ENCODE data around the gene CDH23.

The CDH23 gene

DNA sequence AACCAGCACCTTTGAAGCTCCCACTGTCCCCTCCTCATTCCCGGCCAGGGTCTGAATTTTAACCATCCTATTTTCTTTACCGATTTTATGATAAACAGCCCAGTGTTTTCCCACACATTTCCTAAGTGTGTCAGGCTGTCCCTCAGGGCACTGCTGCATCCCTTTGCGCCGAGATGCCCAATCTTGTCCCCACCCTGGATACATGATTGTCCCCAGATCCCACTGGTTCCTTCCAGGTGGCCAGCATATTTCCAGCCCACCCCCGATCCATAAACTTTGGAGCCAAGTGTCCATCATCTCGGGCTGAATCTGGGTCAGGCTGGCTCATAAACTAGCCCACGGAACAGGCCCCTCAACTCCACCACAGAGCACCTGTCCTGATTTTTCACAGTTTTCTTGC, 137.2 kb downstream of the CDH23 start:
- TF ChIP-seq FOXP2 (optimal IDR thresholded peaks at IDR 0.05; ENCODE audit: borderline replicate concordance, extremely low read depth, extremely low read length, insufficient read depth), result no peak
- TF ChIP-seq SIN3A (IDR thresholded peaks at IDR 0.05; ENCODE audit: borderline replicate concordance, insufficient read depth, low read length), result no peak
- no peak for TF ChIP-seq TAF1 (IDR thresholded peaks at IDR 0.05; ENCODE audit: borderline replicate concordance, insufficient read depth, low read length)
- TF ChIP-seq, protein P1, sequence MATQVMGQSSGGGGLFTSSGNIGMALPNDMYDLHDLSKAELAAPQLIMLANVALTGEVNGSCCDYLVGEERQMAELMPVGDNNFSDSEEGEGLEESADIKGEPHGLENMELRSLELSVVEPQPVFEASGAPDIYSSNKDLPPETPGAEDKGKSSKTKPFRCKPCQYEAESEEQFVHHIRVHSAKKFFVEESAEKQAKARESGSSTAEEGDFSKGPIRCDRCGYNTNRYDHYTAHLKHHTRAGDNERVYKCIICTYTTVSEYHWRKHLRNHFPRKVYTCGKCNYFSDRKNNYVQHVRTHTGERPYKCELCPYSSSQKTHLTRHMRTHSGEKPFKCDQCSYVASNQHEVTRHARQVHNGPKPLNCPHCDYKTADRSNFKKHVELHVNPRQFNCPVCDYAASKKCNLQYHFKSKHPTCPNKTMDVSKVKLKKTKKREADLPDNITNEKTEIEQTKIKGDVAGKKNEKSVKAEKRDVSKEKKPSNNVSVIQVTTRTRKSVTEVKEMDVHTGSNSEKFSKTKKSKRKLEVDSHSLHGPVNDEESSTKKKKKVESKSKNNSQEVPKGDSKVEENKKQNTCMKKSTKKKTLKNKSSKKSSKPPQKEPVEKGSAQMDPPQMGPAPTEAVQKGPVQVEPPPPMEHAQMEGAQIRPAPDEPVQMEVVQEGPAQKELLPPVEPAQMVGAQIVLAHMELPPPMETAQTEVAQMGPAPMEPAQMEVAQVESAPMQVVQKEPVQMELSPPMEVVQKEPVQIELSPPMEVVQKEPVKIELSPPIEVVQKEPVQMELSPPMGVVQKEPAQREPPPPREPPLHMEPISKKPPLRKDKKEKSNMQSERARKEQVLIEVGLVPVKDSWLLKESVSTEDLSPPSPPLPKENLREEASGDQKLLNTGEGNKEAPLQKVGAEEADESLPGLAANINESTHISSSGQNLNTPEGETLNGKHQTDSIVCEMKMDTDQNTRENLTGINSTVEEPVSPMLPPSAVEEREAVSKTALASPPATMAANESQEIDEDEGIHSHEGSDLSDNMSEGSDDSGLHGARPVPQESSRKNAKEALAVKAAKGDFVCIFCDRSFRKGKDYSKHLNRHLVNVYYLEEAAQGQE (IDR thresholded peaks at IDR 0.05; ENCODE audit: insufficient read depth in 1 of 2, low read depth in 2 of 2, low read length in 2 of 2), result no peak
- TF ChIP-seq POLR2AphosphoS5 (IDR thresholded peaks at IDR 0.05; ENCODE audit: low read depth, low read length), result no peak

DNA sequence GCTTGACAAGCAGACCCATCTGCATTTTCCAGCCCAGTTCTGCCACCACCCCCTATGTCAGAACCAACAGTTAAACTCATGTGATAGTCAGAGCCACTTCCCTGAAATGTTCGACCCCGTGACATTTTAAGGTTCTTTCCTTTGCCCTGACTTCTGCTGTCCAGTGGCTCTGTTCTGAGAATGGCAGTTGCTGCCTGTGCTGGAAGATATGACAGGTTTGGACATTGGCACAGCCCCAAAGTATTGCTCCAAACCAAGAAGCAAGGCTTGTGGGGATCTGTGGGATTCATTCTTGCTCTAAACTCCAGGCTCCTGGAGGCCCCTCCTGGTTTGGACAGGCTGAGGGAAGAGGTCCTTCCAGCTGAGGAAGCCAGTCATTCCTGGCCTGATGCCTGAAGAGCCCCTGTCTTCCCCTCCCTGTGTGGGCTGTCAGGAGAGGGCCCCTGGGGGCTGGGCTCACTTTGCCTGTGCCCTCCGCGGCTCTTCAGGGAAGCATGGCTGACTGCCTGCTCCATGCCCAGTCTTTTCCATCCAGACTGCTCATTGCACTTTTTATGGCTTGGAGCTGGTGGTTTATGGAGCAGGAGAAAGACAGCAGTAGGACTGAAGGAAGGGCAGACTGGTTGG, 138.0 kb downstream of the CDH23 start:
- TF ChIP-seq SIN3A (IDR thresholded peaks at IDR 0.05; ENCODE audit: borderline replicate concordance, insufficient read depth, low read length) (no peak), TAF1 (IDR thresholded peaks at IDR 0.05; ENCODE audit: borderline replicate concordance, insufficient read depth, low read length) (no peak), FOXP2 (optimal IDR thresholded peaks at IDR 0.05; ENCODE audit: borderline replicate concordance, extremely low read depth, extremely low read length, insufficient read depth) (no peak), POLR2AphosphoS5 (IDR thresholded peaks at IDR 0.05; ENCODE audit: low read depth, low read length) (no peak)
- TF ChIP-seq, protein P1 (IDR thresholded peaks at IDR 0.05; ENCODE audit: insufficient read depth in 1 of 2, low read depth in 2 of 2, low read length in 2 of 2), result no peak

DNA sequence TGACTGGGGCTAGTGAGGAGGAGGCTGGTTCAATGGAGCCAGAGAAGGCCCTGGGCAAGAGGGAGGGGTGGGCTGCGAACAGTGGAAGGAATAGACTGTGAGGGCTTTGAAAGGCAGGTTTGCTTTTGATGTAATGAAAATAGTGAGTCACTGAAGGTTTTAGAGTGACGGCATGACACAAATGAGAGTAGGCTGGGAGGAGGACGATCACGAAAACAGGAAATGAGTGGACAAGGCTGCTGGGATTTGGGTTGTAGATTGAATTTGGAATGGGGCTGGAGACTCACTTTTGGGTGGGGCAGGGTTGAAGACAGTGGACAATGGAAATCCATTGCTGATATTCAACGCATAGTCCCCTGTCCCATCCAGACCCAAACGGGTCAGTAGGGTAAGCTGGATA, 139.6 kb downstream of the CDH23 start:
- TF ChIP-seq, protein P1 (IDR thresholded peaks at IDR 0.05; ENCODE audit: insufficient read depth in 1 of 2, low read depth in 2 of 2, low read length in 2 of 2), result no peak
- TF ChIP-seq TAF1 (IDR thresholded peaks at IDR 0.05; ENCODE audit: borderline replicate concordance, insufficient read depth, low read length), result no peak
- TF ChIP-seq FOXP2 (optimal IDR thresholded peaks at IDR 0.05; ENCODE audit: borderline replicate concordance, extremely low read depth, extremely low read length, insufficient read depth), result no peak
- no peak for TF ChIP-seq POLR2AphosphoS5 (IDR thresholded peaks at IDR 0.05; ENCODE audit: low read depth, low read length)
- no peak for TF ChIP-seq SIN3A (IDR thresholded peaks at IDR 0.05; ENCODE audit: borderline replicate concordance, insufficient read depth, low read length)

DNA sequence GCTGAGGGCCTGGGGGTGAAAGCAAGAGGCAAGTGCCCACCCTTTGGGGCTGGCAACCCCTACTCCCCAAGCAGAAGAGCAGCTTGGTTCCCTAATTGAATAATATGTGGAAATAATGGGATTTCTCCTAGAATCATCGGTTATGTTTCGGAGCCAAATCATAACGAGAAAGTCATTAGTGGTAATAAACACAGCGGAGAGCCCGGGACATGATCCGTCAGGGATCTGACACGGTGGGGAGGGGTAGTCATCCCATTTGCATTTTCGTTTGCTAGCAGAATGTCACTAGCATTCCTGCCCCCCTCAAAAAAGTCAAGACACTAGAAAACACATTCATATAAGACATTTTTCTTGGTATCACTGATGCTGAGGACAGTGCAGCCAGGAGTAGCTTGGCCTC, 140.4 kb downstream of the CDH23 start:
- TF ChIP-seq TAF1 (IDR thresholded peaks at IDR 0.05; ENCODE audit: borderline replicate concordance, insufficient read depth, low read length) (no peak), FOXP2 (optimal IDR thresholded peaks at IDR 0.05; ENCODE audit: borderline replicate concordance, extremely low read depth, extremely low read length, insufficient read depth) (no peak), SIN3A (IDR thresholded peaks at IDR 0.05; ENCODE audit: borderline replicate concordance, insufficient read depth, low read length) (no peak), POLR2AphosphoS5 (IDR thresholded peaks at IDR 0.05; ENCODE audit: low read depth, low read length) (no peak)
- TF ChIP-seq, protein P1 (IDR thresholded peaks at IDR 0.05; ENCODE audit: insufficient read depth in 1 of 2, low read depth in 2 of 2, low read length in 2 of 2), result no peak
